CD4-positive, alpha-beta T cell treated with Interleukin-6 at 100 ng/mL for 8 hours (primary cell): ENCODE results near the gene TMSB15B.
A peak's percentile ranks its signal among the peaks of the same experiment; 100 is the strongest.
"Not testable (repeated sequence)": the region's sequence is repeated elsewhere in the genome, so short reads cannot be mapped to it uniquely, and the experiment has no call there.

Experiments used
- DNase-seq: peaks from one replicate; pipeline ENCODE4 v3.0.0-alpha.2; 2020; ENCODE audit warnings: mixed read lengths, low spot score

Gene TMSB15B

DNA sequence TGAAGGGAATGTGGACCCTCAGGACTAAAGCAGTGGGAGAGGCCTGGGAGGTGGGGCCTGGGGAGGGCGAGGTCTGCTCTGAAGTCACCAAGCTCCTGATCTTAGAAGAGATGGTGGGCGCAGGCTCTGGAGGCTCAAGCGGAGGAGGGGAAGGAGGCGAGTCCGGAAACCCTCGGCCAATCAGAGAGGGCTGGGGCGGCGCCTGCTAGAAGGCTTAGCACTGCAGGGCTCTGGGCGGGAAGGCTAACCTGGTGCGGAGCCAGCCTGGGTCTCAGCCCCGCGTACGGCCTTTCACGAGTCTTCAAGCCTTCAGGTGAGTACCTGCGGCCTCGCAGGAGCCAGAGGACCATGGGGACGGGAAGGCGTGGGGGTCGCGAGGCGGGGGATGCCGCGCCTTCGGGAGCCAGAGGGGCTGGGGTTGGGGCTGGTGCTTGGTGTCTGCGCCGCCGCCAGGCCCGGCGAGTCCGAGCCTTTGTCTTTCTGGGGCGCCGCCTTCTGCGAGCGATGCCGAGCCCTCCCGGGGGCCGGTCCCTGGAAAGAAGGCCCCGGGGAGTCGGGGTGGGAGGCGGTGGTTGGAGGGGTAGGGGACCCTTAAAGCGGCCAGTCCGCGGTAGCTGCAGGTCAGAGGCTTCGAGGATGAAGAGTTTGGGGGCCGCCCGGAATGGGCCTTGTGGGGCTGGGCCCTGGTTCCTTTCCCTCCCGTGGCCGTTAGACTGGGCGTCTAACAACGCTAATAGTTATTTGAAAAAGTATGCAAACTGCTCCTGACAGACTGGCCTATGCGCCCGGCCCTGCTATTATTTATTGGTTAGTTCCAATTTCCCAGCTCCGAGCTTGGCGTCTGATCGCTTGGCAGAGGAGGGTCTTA is at the start of gene TMSB15B:
Gene TMSB15B (plus strand): TSS at position 217 of the 868 bp plus-strand sequence.
- DNase-seq: not testable (repeated sequence)

DNA sequence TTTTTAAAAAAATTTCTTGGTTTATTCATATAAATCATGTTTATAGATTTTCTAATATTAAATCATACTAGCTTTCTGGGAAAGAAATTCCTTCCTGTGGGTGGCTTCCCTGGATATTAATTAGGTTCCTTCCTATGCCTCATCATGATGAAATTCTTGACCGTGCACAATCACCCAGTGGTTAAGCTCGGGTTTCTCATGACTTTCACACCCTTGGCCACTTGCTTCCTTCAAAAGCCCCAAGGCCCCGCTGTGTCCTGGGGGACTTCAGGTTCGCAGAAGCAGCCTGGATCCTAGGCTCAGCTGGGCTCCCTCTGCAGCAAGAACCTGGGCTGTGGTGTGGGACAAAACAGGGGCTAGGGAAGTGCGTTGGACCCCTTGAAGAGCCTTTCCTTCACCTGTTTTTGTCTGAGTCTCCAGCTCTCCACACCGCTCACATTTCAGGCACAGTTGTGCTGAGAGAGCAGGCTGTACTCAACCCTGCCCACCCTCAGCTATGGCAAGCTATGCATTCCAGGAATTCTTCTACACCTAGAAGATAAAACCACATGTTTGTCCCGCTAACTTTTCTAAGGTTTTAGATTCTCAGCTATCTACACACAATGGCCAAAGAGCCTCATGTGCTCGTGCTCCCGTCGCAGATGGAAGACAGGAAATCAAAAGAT is 48.9 kb upstream of the TMSB15B start:
- no peak for DNase-seq

DNA sequence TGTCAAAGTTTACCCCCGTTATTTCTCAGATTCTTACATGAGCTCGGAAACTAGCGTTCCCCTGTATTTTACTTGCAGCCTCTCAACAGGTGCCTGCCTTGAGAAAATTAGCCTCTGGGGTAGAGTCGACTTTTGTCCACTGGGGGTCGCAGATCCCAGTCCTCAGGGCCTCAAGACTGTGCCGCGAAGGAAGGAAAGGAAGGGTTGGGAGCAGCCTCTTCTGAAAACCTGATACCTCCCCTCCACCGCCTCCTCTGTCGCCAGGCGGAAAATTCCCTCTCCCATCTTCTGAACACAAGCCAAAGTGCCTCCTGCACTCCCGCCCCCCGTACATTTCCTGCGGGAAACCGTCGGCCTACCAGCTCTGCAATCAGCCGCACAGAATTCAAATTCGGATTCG is 44.4 kb upstream of the TMSB15B start:
- DNase-seq: peak; percentile 32

DNA sequence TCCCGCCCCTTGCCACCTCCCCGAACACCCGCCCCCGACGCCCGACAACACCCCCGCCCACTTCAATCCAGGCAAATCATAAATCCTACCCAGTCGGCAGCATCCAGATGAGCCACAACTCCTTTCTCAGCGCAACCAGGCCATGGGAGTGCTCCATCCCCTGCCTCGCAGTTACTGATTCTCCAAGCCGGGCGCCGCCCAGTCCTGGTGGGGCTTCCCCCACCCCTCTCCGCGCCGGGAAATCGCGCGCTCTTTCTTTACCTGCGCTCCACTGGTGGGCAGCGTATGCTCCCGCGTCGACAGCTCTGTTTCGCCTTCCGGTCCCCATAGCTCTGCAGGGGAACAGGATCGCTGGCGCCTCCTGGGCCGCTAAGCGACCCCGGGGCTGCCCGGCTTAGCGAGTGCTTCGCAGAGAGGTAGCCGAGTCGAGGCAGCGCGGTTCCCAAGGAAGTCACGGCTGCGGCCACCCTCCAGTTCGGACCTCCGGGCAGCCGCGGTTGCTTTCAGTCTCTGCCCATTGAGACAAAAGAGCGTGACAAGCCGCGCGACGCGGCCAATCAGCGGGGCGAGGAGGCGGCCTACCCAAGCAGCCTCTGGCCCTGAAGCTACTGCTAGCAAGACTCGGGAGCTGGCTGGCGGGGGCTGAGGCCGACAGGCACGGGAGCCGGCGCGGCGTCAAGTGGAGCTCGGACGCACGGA is 43.7 kb upstream of the TMSB15B start:
- peak; percentile 33 for DNase-seq

DNA sequence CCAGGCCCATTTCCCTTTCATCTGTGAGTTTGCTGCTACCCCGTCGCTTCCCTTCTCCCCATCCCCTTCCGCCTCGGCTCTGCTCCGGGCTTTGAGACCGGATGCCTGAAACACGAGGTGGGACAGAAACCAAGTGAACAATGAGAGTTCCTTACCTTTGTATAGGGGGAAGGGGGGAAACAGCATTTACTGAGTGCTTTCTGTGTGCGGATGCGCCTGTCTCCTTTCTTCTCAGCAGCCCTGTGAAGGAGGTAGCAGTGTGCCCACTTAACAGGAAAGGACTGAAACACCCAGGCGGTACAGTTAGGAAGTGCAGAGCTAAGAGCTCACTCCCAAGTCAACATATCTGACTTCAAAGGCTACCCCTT is 43.2 kb upstream of the TMSB15B start:
- peak; percentile 24 for DNase-seq

DNA sequence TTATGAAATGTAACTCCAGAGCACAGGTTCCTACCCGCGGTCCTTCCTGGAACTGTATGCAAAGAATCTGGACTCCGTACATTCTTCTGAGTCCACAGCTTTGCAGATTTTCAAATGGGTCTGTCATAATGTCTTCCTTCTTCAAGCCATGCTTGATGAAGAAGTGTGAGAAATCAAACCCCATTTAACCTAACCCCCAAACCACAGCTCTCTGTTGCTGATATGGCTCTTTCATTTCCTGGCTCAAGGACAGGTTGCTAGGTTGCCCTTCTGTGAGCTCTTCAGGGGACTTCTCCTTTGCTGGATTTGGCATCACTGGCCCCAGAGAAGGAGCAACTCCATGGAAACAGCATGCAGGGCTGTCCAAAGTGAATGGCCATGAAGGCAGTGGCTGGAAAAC is 41.9 kb upstream of the TMSB15B start:
- DNase-seq: not testable (repeated sequence)

DNA sequence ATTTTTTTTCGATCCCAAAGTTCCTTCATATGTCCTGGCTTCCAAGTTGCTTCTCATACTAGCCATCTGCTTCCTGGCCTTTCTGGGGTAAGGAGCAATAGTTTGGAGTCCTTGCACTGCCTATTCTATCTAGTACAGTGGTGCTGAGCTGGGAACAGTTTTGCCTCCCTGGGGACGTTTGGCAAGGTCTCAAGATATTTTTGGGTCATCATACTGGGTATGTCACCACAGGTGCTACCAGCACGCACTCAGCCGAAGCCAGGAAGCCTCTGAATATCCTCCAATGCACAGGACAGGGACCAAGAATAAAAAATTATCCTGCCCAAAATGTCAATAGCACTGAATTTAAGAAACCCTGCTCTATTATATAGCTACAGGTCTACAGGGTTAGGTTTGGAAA is 35.4 kb upstream of the TMSB15B start:
- no peak for DNase-seq

DNA sequence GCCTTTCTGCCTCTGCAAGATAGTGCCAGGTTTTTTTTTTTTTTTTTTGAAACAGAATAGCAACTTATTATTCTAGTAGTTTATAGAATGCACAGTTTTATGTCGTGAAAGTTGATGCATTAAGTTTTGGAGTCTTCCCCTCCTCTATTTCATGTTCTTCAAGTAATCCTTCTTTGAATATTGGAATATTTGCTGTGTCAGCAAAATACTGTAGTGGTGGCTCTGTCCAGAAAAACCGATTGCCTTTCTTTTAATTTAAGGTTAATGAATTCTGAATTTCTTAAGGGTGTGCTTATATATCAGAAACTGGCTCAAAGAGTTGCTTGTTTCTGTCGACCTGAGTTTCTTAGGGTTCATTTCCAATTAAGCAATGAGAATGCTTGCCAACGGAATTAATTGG is 34.8 kb upstream of the TMSB15B start:
- no peak for DNase-seq

DNA sequence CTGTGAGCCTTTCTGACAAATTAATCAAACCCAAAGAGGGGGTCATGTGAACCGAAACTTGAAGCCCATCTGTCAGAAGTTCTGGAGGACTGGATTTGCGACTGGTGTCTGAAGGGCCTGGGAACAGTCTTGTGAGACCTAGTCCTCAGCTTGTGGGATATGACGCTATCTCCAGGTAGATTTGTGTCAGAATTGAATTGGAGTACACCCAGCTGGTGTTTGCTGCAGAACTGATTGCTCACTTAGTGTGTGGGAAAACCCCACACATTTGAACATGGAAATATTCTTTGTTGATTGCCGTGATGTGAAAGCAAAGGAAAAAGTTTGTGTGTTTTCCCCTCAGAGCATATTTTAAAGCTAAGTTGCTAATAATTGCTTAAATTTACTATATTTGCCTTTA is 30.3 kb upstream of the TMSB15B start:
- no peak for DNase-seq

DNA sequence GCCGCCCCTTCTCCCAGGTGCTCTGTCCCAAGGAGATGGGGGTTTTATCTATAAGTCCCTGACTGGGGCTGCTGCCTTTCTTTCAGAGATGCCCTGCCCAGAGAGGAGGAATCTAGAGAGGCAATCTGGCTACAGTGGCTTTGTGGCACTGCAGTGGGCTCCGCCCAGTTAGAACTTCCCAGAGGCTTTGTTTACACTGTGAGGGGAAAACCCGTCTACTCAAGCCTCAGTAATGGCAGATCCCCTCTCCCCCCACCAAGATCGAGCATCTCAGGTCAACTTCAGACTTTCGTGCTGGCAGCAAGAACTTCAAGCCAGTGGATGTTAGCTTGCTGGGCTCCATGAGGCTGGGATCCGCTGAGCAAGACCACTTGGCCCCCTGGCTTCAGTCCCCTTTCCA is 22.2 kb upstream of the TMSB15B start:
- DNase-seq: not testable (repeated sequence)

DNA sequence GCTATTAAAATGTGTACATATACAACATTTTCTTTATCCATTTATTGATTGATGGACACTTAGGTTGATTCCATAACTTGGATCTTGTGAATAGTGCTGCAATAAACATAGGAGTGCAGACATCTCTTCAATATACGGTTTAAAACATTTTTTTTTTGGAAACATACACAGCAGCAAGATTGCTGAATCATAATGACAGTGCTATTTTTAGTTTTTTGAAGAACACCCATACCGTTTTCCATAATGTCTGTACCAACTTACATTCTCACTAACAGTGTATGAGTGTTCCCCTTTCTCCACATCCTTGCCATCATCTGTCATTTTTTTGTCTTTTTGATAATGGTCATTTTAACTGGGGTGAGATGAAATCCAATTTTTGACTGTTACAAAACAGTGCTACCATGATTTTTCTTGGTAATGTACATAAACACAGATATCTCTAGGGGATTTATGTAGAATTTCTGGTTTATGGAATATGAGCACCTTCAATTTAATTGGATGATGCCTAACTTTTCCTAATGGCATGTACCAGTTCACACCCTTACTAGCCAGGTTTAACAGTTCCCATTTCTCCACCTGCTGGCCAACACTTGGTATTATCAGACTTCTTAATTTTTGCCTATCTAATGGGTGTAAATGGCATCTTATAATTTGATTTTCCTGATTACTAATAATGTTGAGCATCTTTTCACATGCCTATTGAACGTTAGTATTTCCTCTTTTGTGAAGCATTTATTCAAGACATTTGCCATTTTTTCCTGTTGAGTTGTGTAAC is 21.0 kb upstream of the TMSB15B start:
- peak; percentile 16 for DNase-seq

DNA sequence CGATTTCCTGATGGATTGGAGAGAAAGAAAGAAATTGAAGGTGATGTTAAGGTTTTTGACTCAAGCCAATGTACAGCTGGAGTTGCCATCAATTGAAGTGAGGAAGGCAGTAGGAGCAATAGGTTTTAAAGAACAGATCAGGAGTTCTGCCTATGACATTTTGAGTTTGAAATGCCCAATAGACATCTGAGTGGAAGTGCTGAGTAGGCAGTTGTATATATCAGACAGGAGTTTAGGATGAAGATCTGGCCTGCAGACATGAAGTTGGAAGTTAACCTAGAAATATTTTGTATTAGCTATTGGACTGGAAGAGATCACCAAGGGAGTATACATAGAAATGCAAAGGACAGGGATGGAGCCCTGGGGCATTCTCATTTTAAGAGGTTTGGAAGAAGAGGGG is 12.9 kb upstream of the TMSB15B start:
- DNase-seq: no peak

DNA sequence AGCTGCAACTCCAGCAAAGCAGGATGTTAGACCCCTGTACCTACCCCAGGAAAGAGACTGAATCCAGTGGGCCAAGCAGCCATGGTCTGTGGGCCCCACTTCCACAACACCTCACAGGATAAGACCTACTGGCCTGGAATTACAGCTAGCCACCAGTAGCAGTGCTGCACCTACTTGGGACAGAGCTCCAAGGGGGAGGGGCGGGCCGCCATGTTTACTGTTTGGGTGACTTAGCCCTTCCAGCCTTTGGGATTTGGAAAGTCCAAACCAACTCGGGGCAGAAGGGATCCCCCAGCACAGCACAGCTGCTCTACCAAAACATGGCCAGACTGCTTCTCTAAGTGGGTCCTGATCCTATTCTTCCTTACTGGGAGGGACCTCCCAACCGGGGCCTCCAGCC is 9.1 kb upstream of the TMSB15B start:
- no peak for DNase-seq

DNA sequence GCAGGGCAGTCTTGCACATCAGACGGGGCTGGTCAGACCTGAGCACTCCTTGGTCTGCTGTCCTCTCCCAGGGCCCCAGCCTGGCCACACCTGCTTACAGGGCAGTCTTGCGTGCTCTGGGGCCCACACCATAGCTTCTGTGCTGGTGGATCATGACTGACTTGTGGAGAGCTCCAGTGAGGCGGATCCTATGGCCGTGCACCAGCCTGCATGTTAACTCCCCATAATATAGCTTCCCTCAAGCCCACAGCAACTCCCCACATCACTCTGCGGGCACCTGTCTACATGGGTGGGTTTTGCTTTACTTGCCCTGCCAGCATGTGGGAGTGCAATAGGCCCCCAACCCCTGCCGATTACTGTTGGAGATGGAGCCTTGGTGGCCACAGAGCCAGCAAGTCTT is 8.2 kb upstream of the TMSB15B start:
- no peak for DNase-seq

DNA sequence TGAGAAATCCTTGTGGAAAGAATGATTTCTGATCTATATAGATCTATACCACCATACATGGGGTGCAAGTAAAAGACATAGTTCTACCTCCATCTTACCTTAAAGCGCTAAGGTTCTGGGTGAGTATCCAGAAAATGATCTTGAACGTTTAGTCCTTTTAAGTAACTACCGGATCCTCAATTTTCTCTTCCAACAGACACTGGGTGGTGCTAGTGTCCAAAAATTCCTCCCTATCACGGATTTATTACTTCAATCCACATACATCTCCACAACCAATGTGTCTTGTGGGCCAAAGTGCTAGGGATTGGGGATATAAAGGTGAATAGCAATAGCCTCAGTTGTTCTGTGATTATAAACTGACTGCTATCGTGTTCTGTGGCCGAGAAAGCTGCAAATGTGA is 1.8 kb upstream of the TMSB15B start:
- not testable (repeated sequence) for DNase-seq

DNA sequence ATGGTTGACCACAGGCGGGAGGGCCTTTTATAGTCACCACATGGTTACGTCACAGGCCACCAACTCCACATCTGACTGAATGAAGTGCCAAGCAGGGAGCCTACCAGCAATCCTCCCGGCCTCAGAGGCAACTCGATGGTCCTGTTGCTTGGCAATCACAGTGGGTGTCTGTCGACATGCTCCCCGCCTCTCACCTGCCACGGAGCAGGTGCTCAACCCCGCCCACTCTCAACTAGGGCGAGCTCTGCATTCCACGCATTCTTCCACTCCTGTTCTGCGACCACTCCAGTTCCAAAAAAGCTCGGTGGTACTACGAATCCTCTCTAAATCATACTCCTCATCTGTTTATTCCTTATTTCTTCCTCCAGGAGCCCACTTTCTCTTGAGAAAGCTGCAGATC is 21.1 kb downstream of the TMSB15B start:
- DNase-seq: not testable (repeated sequence)

DNA sequence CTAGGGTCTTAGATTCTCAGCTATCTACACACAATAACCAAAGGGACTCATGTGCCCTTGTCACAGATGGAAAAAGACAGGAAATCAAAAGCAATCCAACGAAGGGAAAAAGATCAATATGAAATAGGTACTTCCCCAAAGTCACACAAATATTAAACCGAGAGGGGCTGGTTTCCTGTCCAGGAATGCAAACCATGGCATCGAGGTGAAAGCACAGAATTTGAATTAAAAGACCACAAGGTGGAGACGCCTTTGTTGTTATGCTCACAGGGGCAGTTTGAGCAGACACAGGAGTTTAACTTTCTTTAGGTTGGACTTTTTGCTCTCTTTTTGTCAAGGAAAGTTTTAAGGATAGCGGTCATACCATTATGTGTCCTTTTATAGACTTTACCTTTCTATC is 36.8 kb downstream of the TMSB15B start:
- DNase-seq: no peak

DNA sequence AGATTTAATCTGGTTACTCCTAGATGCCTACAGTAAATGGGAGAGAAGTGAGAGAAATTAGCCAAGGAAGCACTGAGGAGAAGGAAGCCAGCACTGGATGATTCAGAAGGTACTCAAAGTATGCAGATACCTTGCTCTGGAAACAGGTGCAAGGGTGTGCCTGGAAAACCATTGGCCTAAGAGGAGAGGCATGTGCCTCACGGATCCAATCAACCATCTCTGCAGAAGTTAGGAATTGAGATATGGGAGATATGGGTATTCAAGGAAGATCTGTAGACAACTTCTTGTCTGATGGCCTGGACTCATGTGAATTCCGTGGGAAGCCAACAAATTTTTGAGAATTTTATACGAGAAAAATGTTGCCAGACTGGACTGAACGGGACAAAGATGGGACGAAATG is 46.4 kb downstream of the TMSB15B start:
- no peak for DNase-seq

DNA sequence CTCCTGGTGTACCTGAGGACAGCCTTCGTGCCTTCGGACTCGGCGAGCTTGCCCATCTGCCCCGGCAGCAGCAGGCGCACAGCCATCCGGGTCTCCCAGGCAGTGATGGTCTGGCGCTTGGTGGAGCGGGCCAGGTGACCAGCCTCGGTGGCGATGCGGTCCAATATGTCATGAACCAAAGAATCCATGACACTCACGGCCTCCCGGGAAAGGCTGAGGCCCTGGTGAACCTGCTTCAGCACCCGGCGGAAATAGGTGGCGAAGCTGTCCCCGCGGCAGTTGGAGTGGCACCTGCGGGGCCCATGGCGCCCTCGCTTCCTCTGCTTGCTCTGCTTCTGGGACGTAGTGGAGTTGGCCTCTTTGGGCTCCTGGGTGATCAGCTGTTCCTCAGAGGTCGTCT is 50.7 kb downstream of the TMSB15B start:
- DNase-seq: no peak

DNA sequence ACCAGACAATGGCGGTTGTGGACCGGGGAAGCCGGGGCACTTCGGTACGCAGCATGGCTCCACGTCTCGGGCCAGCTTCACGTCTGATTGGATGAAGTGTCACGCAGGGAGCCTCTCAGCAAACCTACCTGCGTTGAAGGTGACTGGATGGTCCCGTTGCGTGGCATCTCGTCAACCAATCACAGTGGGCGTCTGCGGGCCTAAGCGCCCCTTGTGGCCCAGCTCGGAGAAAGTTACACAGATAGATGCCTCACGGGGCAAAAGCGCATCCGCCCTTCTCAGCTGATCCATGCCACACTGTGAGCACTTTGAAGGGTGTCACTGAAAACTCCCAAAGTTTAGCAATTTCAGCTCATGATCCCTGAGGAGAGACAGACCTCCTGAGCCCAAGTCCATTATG is 51.2 kb downstream of the TMSB15B start, which contains the start of gene H2BW1:
Gene H2BW1 (minus strand): TSS at position 103 of the 400 bp plus-strand sequence. CDS start 132 bp downstream, outside the sequence.
- no peak for DNase-seq

DNA sequence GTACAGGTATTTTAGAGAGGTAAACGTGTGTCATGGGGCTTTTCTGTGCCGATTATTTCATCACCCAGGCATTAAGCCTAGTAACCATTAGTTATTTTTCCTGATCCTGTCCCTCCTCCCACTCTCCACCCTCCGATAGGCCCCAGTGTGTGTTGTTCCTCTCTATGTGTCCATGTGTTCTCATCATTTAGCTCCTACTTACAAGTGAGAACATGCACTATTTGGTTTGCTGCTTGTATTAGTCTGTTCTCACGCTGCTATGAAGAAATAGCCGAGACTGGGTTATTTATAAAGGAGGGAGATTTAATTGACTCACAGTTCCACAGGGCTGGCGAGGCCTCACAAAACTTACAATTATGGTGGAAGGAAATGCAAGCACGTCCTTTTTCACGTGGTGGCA is 53.1 kb downstream of the TMSB15B start:
- DNase-seq: not testable (repeated sequence)
